Hepatocyte (in vitro differentiated cells): Measurements from ENCODE around the gene OTULIN.

Experiments
- CTCF ChIP-seq: fragments of 200-600 bp; sonication (generic); IDR thresholded peaks from 2 replicates; pipeline ENCODE4 v1.5.1; 2016; ENCODE audit warnings: antibody characterized with exemption, mild to moderate bottlenecking; ENCODE audit not compliant: poor library complexity
- EZH2phosphoT487 ChIP-seq: fragments of 200-600 bp; sonication (generic); IDR thresholded peaks from one replicate; pipeline ENCODE4 v1.6.1; 2018; ENCODE audit warnings: antibody characterized with exemption, mild to moderate bottlenecking, low read depth, moderate library complexity; ENCODE audit not compliant: unreplicated experiment, severe bottlenecking

GRCh38 chr5:14655146-14655741 is 9.3 kb upstream of the OTULIN start:
- TF ChIP-seq CTCF (no peak), EZH2phosphoT487 (no peak)
